Left lung (tissue), 10 donors: Measurements from ENCODE around the gene ATAD3B. TPM values are rescaled to one million over a fixed set of nuclear protein-coding genes. Genes with fewer than 3 reads are reported as not detected.
A peak's percentile ranks its signal among the peaks of the same experiment; 100 is the strongest.
"Not testable (repeated sequence)": the region's sequence is repeated elsewhere in the genome, so short reads cannot be mapped to it uniquely, and the experiment has no call there.

Source experiments
- ATAC-seq: fragments of 200-7000 bp; cut with Tn5 transposase; one replicate; pipeline ENCODE4 v1.9.1; 2020; ENCODE audit warnings: moderate library complexity
- DNase-seq, 4 donors: peaks; one replicate each; pipeline ENCODE4 v3.0.0-alpha.2; 2013 to 2020
- H3K27ac ChIP-seq, 2 donors: fragments of 200-600 bp; sonication (generic) in 1 of 2; one replicate each; pipeline versions ENCODE4 v1.5.0 to v1.8.0; 2020 to 2021
- H3K27me3 ChIP-seq, 2 donors: fragments of 200-600 bp; sonication (generic) in 1 of 2; one replicate each; pipeline versions ENCODE4 v1.5.0 to v1.8.0; 2020 to 2021
- H3K36me3 ChIP-seq, 2 donors: fragments of 200-600 bp; sonication (generic) in 1 of 2; one replicate each; pipeline versions ENCODE4 v1.5.0 to v1.8.0; 2020 to 2021
- H3K4me1 ChIP-seq, 2 donors: fragments of 200-600 bp; one replicate each; pipeline ENCODE4 v1.8.0; 2021
- H3K4me3 ChIP-seq, 2 donors: fragments of 200-600 bp; sonication (generic) in 1 of 2; one replicate each; pipeline versions ENCODE4 v1.5.0 to v1.8.0; 2020 to 2021; ENCODE audit warnings: mild to moderate bottlenecking in 1 of 2
- H3K9me3 ChIP-seq, 2 donors: fragments of 200-600 bp; sonication (generic) in 1 of 2; one replicate each; pipeline versions ENCODE4 v1.5.0 to v1.8.0; 2020 to 2021
- intact Hi-C, 2 donors: fragments of 100-400 bp; cut with DNase I; formaldehyde crosslinking; loops; one replicate each; pipeline versions ENCODE4 v1.11.2 to v1.14.2; 2022
- polyA plus RNA-seq, 6 donors: library from polyadenylated mRNA; unstranded; fragments of 120-200 nt; gene quantifications; one replicate each; pipeline ENCODE4 v1.2.1, GENCODE V29; 2013; ENCODE audit not compliant: insufficient read length in 6 of 6
- total RNA-seq, 2 donors: library from RNA; stranded (reverse); fragmentation: NEBNext Ultra II Directional; extraction: Animal tissue kit (Norgen Biotek cat#: 25700); gene quantifications; one replicate each; pipeline ENCODE4 v1.2.1, GENCODE V29; 2021
- TF ChIP-seq, protein P1 (sequence below), 2 donors: fragments of 200-600 bp; sonication (generic) in 1 of 2; IDR thresholded peaks; one replicate each; pipeline versions ENCODE4 v1.5.0 to v1.8.0; 2021; ENCODE audit warnings: antibody characterized with exemption in 2 of 2
- donor health status: DM: no; HTN: yes; CAD: no.
- donor health status: DM: no; HTN: no; CAD: no.

Gene ATAD3B
- total and polyA plus RNA-seq, 8 donors = 14.5 to 30.7 (median 18.9) TPM

DNA sequence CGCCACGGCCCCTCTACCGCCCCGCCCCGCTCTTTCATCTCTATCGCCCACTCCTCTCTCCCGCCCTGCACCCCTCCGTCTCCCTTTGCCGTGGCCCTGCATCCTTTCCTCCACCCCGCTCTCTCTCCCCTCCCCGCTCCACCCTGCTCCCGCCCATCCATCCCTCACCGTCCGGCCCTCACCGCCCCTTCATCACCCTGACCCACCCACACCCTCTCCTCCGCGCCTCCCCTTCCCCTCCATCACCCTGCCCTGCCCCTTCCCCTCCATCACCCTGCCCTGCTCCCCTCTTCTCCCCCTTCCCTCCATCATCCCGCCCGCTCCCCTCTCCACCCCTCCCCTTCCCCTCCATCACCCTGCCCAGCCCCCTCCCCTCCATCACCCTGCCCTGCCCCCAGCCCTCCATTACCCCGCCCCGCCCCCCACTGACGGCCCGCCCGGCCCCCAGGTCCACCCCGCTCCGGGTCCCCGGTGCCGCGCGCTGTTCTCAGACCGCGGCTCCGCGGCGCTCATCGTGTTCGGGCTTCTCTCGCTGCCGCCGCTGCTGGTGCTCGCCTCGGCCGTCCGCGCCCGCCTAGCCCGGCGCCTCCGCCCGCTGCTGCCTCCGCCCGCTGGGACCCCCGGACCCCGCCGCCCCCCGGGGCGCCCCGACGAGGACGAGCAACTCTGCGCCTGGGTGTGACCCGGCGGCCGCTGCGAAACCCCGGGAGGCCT, 44.3 kb upstream of the ATAD3B start:
- H3K27me3 ChIP-seq = peaks cover 0 to 54% of the 10 kb centered on the region in 2 donors
- no peak overlapping the region for H3K27ac ChIP-seq
- TF ChIP-seq, protein P1, sequence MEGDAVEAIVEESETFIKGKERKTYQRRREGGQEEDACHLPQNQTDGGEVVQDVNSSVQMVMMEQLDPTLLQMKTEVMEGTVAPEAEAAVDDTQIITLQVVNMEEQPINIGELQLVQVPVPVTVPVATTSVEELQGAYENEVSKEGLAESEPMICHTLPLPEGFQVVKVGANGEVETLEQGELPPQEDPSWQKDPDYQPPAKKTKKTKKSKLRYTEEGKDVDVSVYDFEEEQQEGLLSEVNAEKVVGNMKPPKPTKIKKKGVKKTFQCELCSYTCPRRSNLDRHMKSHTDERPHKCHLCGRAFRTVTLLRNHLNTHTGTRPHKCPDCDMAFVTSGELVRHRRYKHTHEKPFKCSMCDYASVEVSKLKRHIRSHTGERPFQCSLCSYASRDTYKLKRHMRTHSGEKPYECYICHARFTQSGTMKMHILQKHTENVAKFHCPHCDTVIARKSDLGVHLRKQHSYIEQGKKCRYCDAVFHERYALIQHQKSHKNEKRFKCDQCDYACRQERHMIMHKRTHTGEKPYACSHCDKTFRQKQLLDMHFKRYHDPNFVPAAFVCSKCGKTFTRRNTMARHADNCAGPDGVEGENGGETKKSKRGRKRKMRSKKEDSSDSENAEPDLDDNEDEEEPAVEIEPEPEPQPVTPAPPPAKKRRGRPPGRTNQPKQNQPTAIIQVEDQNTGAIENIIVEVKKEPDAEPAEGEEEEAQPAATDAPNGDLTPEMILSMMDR (IDR thresholded peaks at IDR 0.05) = no peak
- peak overlapping the region; percentile 18 to 24 for H3K4me3 ChIP-seq
- H3K4me1 ChIP-seq = peaks cover 23 to 34% of the 10 kb centered on the region in 2 donors
- no peaks in the 10 kb centered on the region for H3K9me3 ChIP-seq
- peak in 1 of 4 donors; percentile 72 for DNase-seq
- no peaks in the 10 kb centered on the region for H3K36me3 ChIP-seq
- ATAC-seq = no peak
- intact Hi-C loops = no loop called here

DNA sequence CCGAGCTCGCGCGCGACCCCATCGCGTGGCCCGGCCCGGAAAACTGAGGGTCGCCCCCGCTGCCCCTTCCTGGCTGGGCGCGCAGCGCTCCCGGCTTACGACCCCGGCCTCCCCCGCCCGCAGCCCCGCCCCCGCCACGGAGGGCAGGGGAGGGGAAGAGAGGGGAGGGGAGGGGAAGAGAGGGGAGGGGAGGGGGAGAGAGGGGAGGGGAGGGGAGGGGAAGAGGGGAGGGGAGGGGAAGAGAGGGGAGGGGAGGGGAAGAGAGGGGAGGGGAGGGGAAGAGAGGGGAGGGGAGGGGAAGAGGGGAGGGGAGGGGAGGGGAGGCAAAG, 43.8 kb upstream of the ATAD3B start:
- Histone ChIP-seq H3K9me3 (no peaks in the 10 kb centered on the region), H3K4me1 (peaks cover 23 to 39% of the 10 kb centered on the region in 2 donors), H3K36me3 (no peaks in the 10 kb centered on the region), H3K27me3 (peaks cover 0 to 59% of the 10 kb centered on the region in 2 donors), H3K4me3 (peak overlapping the region; percentile 18 to 24), H3K27ac (no peak overlapping the region)
- DNase-seq = no peak
- no peak for ATAC-seq
- intact Hi-C loops = no loop called here
- TF ChIP-seq, protein P1 (IDR thresholded peaks at IDR 0.05) = no peak

DNA sequence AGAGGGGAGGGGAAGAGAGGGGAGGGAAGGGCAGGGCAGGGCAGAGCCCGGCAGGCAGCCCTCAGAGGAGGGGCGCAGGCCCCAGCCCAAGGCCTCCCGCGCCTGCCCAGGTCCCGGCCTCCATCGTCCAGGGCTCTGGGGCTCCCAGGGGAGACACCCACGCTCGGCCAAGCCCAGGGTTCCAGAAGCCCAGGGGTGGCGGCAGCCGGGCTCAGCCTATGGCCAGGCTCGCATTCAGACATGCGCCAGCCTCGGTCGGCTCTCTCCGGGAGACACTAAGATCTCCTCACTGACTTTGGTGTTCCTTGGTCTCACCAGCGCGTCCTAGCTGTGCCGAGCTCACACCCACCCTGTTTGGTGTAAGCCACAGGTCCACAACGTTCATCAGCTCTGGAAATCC, 43.4 kb upstream of the ATAD3B start:
- Histone ChIP-seq H3K4me3 (no peak overlapping the region), H3K9me3 (no peaks in the 10 kb centered on the region), H3K27me3 (peaks cover 0 to 63% of the 10 kb centered on the region in 2 donors), H3K4me1 (peaks cover 23 to 43% of the 10 kb centered on the region in 2 donors), H3K27ac (no peak overlapping the region), H3K36me3 (no peaks in the 10 kb centered on the region)
- TF ChIP-seq, protein P1 (IDR thresholded peaks at IDR 0.05) = no peak
- intact Hi-C loops = no loop called here
- DNase-seq = peak in 1 of 4 donors; percentile 75
- ATAC-seq = no peak

DNA sequence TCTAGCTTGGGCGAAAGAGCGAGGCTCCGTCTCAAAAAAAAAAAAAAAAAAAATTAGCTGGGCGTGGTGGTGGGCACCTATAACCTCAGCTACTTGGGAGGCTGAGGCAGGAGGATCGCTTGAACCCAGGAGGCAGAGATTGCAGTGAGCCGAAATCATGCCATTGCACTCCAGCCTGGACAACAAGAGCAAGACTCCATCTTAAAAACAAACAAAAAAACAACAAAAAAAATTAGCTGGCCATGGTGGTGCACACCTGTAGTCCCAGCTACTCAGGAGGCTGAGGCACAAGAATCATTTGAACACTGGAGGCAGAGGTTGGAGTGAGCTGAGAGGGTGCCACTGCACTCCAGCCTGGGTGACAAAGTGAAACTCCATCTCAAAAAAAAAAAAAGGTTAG, 42.6 kb upstream of the ATAD3B start:
- ATAC-seq, DNase-seq, H3K36me3 ChIP-seq, intact Hi-C loops, H3K4me3 ChIP-seq, H3K9me3 ChIP-seq: not testable (repeated sequence)
- H3K27me3 ChIP-seq = peaks cover 0 to 71% of the 10 kb centered on the region in 2 donors
- peaks cover 29 to 51% of the 10 kb centered on the region in 2 donors for H3K4me1 ChIP-seq
- H3K27ac ChIP-seq = peak overlapping the region in 1 of 2 donors; percentile 91

DNA sequence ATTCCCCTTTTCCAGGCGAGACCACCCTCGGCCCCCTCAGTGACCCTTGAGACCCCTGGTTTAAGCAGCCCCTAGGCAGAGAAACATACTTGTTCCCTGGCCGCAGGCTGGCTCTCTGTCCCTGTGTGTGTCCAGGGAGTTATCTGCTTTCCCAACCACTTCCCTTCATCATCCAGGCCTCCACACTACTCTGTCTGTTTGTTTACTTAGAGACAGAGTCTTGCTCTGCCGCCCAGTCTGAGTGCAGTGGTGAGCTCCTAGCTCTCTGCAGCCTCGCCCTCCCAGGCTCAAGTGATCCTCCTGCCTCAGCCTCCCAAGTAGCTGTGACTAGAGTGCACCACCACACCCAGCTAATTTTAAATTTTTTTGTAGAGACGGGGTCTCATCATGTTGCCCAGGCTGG, 41.9 kb upstream of the ATAD3B start:
- Histone ChIP-seq H3K9me3 (no peaks in the 10 kb centered on the region), H3K27me3 (peaks cover 0 to 78% of the 10 kb centered on the region in 2 donors), H3K4me3 (no peak overlapping the region), H3K4me1 (peaks cover 36 to 58% of the 10 kb centered on the region in 2 donors), H3K27ac (peak overlapping the region; percentile 84 to 91), H3K36me3 (no peaks in the 10 kb centered on the region)
- no peak for ATAC-seq
- peak in 1 of 4 donors; percentile 24 for DNase-seq
- TF ChIP-seq, protein P1 (IDR thresholded peaks at IDR 0.05) = no peak
- intact Hi-C loops = no loop called here
